T47D (cell line): ENCODE results near the gene UCKL1.
A peak's percentile ranks its signal among the peaks of the same experiment; 100 is the strongest.

Source experiments
- DNase-seq, 2 experiments: peaks; one replicate each; pipeline versions ENCODE4 v3.0.0 to v3.0.0-alpha.2; 2011 to 2012; ENCODE audit warnings: low read depth in 1 of 2, low spot score in 1 of 2
- JUND ChIP-seq: IDR thresholded peaks from 2 replicates; pipeline ENCODE4 v1.6.1; 2012; ENCODE audit warnings: low read depth
- in situ Hi-C: cut with HindIII; loops from 2 replicates; pipeline ENCODE4 v1.10.0; 2016; ENCODE audit warnings: low sequenced_read_pairs, low pct_unique_long_range_greater_than_20kb

Gene UCKL1

GRCh38 chr20:63969838-63970713 is 13.9 kb upstream of the UCKL1 start, which contains the start of gene ZNF512B:
Gene ZNF512B, minus strand, starts transcription at chr20:63969930. Its CDS starts 1,980 bp downstream, at chr20:63967950.
- DNase-seq, result peak; percentile 89 to 90
- in situ Hi-C loops, result no loop called here

GRCh38 chr20:63968928-63969760 is 12.9 kb upstream of the UCKL1 start:
- DNase-seq, result no peak
- in situ Hi-C loops, result no loop called here
- no peak for TF ChIP-seq JUND

More at GRCh38 chr20:63969838-63970713, 13.9 kb upstream of the UCKL1 start, which contains the start of gene ZNF512B:
- no peak for TF ChIP-seq JUND

- in situ Hi-C loops, result no loop called here
- no peak for DNase-seq
- TF ChIP-seq JUND, result no peak
These were observed 12.1 kb upstream of the UCKL1 start for GRCh38 chr20:63968136-63968927.

GRCh38 chr20:63967330-63968135 is 11.3 kb upstream of the UCKL1 start:
- in situ Hi-C loops, result no loop called here
- no peak for TF ChIP-seq JUND
- no peak for DNase-seq

- in situ Hi-C loops, result no loop called here
- no peak for TF ChIP-seq JUND
- no peak for DNase-seq
These were observed 10.7 kb upstream of the UCKL1 start for GRCh38 chr20:63966944-63967322.

GRCh38 chr20:63966172-63966943 is 10.1 kb upstream of the UCKL1 start:
- no peak for TF ChIP-seq JUND
- no peak for DNase-seq
- in situ Hi-C loops, result no loop called here

- no peak for TF ChIP-seq JUND
- no peak for DNase-seq
- in situ Hi-C loops, result no loop called here
These were observed 8.2 kb upstream of the UCKL1 start for GRCh38 chr20:63964412-63964811.

- no peak for TF ChIP-seq JUND
- no peak for DNase-seq
- in situ Hi-C loops, result no loop called here
These were observed 7.6 kb upstream of the UCKL1 start for GRCh38 chr20:63963784-63964301.

GRCh38 chr20:63963348-63963741 is 7.1 kb upstream of the UCKL1 start:
- in situ Hi-C loops, result no loop called here
- no peak for TF ChIP-seq JUND
- DNase-seq, result no peak

- in situ Hi-C loops, result no loop called here
- no peak for TF ChIP-seq JUND
- DNase-seq, result no peak
These were observed 6.5 kb upstream of the UCKL1 start for GRCh38 chr20:63962426-63963347.
